Endothelial cell (in vitro differentiated cells): ENCODE data around the gene NMUR2. TPM values are rescaled to one million over a fixed set of nuclear protein-coding genes. Genes with fewer than 3 reads are reported as not detected.

ENCODE experiments used
- DNase-seq: peaks from one replicate; pipeline ENCODE4 v3.0.0; 2021; ENCODE audit warnings: low spot score
- H3K27ac Mint-ChIP-seq: one replicate; pipeline ENCODE4 v1.8.0; 2021; ENCODE audit warnings: mixed read lengths, inconsistent platforms; ENCODE audit not compliant: unreplicated experiment
- H3K27me3 Mint-ChIP-seq: one replicate; pipeline ENCODE4 v1.8.0; 2021; ENCODE audit warnings: mild to moderate bottlenecking, moderate library complexity, mixed read lengths, inconsistent platforms; ENCODE audit not compliant: unreplicated experiment
- H3K36me3 Mint-ChIP-seq: one replicate; pipeline ENCODE4 v1.8.0; 2021; ENCODE audit warnings: mild to moderate bottlenecking, low read depth, mixed read lengths, inconsistent platforms; ENCODE audit not compliant: unreplicated experiment
- H3K4me1 Mint-ChIP-seq: one replicate; pipeline ENCODE4 v1.8.0; 2021; ENCODE audit warnings: mild to moderate bottlenecking, mixed read lengths, inconsistent platforms; ENCODE audit not compliant: unreplicated experiment
- H3K4me3 Mint-ChIP-seq: one replicate; pipeline ENCODE4 v1.8.0; 2021; ENCODE audit warnings: mild to moderate bottlenecking, mixed read lengths, inconsistent platforms; ENCODE audit not compliant: unreplicated experiment
- H3K9me3 Mint-ChIP-seq: one replicate; pipeline ENCODE4 v1.8.0; 2021; ENCODE audit warnings: mixed read lengths, inconsistent platforms; ENCODE audit not compliant: unreplicated experiment
- CTCF ChIP-seq: fragments of 200-600 bp; sonication (generic); IDR thresholded peaks from one replicate; pipeline ENCODE4 v1.5.0; 2021; ENCODE audit warnings: antibody characterized with exemption; ENCODE audit not compliant: unreplicated experiment
- total RNA-seq: library from RNA; stranded (reverse); fragmentation: NEBNext Ultra II Directional; extraction: Animal tissue kit (Norgen Biotek cat#: 25700); gene quantifications from one replicate; pipeline ENCODE4 v1.2.1, GENCODE V29; 2021; ENCODE audit not compliant: unreplicated experiment

The NMUR2 gene
- total RNA-seq, 1 donor from 2014 or later, result not detected

- Mint-ChIP-seq H3K9me3 (no peaks in the 10 kb centered on the region), H3K27me3 (no peaks in the 10 kb centered on the region), H3K27ac (no peak overlapping the region), H3K4me1 (no peaks in the 10 kb centered on the region), H3K4me3 (no peak overlapping the region), H3K36me3 (no peaks in the 10 kb centered on the region)
- no peak for DNase-seq
- TF ChIP-seq CTCF, result no peak
Measured at GRCh38 chr5:152366716-152367115, 38.4 kb downstream of the NMUR2 start.

DNA sequence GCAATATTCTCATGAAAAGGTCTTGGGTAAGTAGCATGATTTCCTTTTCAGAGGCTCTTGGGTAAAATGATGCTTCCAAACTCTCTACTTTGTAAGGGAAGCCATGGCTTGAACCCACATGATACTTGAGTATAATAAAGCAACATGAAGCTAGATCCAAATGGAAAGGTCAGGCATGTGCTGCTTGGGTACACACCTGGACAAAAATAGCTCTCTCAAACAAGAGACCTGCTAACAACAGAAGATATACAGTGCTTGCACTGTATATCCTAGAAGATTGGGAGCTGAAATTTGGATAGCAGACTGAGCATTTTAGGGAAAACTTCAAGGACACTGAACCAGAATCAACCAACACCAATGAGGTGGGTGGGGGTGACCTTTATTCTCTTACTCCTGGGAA is 40.2 kb downstream of the NMUR2 start:
- DNase-seq, result no peak
- Mint-ChIP-seq H3K4me3 (no peak overlapping the region), H3K9me3 (no peaks in the 10 kb centered on the region), H3K27me3 (no peaks in the 10 kb centered on the region), H3K27ac (no peak overlapping the region), H3K36me3 (no peaks in the 10 kb centered on the region), H3K4me1 (no peaks in the 10 kb centered on the region)
- no peak for TF ChIP-seq CTCF

- Mint-ChIP-seq H3K4me3 (no peak overlapping the region), H3K27me3 (no peaks in the 10 kb centered on the region), H3K36me3 (no peaks in the 10 kb centered on the region), H3K9me3 (no peaks in the 10 kb centered on the region), H3K4me1 (no peaks in the 10 kb centered on the region), H3K27ac (no peak overlapping the region)
- DNase-seq, result no peak
- no peak for TF ChIP-seq CTCF
Measured at GRCh38 chr5:152364172-152364571, 40.9 kb downstream of the NMUR2 start.

- H3K4me3 Mint-ChIP-seq, result no peak overlapping the region
- no peak for DNase-seq
- no peaks in the 10 kb centered on the region for H3K36me3 Mint-ChIP-seq
- no peak overlapping the region for H3K27ac Mint-ChIP-seq
- TF ChIP-seq CTCF, result no peak
- no peaks in the 10 kb centered on the region for H3K4me1 Mint-ChIP-seq
- H3K27me3 Mint-ChIP-seq, result no peaks in the 10 kb centered on the region
- no peaks in the 10 kb centered on the region for H3K9me3 Mint-ChIP-seq
Measured at GRCh38 chr5:152358861-152359568, 46.1 kb downstream of the NMUR2 start.

DNA sequence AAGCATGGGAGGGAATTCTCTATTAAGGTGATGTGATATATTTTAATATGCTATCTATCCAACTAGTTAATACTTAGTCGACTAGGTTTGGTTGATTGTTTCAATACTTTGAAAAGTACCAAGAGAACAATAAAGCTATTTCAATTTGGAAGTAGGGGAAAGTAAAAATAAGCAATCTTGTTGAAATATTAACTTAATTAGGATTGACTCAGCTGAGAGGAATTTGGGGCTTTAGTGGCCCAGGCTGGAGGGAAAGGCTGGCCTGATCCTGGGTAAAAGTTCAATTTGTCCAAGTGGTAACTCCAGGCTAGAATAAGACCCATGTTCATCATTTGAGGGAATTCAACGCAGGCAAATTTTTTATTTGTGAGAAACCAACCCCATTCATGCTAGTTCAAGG is 48.6 kb downstream of the NMUR2 start:
- no peak for DNase-seq
- Mint-ChIP-seq H3K9me3 (no peaks in the 10 kb centered on the region), H3K4me1 (no peaks in the 10 kb centered on the region), H3K27ac (no peak overlapping the region), H3K4me3 (no peak overlapping the region), H3K36me3 (no peaks in the 10 kb centered on the region), H3K27me3 (no peaks in the 10 kb centered on the region)
- TF ChIP-seq CTCF, result no peak
